GM18498 (cell line): ENCODE measurements around the gene WNT5A.

Experiments
- ATAC-seq: cut with Tn5 transposase; IDR thresholded peaks from one replicate; pipeline ENCODE4 v1.9.1; 2021; ENCODE audit warnings: mild to moderate bottlenecking, moderate library complexity; ENCODE audit not compliant: unreplicated experiment

Gene WNT5A

DNA sequence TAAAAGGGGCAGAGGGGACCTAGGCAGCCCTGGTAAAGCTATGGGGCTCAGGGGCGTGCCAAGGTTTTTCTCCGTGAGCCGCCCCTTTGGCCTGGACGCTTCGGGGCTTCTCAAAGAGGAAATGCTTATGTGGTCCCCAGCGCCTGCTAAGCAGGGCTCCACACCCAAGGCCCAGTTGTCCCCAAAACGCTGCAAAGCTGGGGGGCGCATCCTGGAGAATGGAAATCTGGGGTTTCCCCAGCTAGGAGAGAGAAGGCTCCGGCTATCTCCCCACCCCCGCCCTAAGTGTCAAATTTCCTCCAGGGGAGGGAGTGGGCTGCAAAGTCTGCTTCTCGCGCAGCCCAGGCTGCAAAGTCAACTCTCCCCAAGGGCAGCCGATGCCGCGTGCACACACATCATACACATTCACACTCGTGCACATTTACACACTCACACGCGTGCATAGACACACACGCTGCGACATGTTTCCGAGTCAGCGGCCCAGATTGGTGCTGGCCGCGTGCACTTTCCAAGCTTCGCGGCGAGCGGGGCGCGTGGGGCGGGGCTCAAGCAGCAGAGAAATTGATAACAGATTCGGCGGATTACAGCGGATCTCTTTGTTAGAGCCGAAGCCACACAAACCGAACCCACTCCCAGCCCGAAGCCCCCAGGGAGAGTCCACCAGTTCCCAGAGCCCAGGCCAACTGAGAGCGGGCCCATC, 4.5 kb downstream of the WNT5A start:
- ATAC-seq, result no peak

DNA sequence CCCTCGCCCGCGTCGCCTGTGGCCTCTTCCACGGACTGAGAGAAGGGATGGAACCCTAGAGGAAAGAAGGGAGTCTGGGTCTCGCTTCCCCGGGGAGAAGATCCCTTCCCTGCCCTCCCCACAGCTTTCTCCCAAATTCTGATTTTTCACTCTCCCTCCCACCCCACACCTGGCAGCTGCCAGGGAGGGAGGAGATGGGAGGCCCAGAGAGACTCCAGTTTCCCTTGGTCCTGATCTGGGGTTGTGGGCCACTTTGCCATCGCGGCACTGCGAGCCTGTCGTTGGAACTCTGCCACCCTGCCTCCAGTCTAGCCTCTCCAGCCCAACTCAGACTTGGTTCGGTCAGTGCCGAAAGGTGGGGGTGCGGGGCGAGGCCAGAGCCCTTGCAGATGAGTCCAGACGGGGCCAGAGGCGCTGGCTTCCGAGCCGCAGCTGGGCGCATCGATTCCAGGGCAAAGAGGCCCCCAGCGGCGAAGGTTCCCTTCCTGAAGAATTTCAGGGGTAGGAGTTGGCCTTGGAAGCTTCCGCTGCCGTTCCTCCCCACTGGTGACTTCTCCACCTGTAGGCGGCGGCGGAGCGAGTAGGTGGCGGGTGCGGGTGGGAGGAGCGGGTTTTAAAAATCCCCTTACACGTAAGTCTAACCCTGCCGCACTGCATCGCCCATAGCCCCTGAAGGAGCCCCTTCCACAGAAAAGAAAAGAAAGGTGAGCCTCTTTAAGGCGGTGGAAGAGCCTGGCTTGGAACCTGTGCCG, 5.2 kb downstream of the WNT5A start:
- no peak for ATAC-seq

DNA sequence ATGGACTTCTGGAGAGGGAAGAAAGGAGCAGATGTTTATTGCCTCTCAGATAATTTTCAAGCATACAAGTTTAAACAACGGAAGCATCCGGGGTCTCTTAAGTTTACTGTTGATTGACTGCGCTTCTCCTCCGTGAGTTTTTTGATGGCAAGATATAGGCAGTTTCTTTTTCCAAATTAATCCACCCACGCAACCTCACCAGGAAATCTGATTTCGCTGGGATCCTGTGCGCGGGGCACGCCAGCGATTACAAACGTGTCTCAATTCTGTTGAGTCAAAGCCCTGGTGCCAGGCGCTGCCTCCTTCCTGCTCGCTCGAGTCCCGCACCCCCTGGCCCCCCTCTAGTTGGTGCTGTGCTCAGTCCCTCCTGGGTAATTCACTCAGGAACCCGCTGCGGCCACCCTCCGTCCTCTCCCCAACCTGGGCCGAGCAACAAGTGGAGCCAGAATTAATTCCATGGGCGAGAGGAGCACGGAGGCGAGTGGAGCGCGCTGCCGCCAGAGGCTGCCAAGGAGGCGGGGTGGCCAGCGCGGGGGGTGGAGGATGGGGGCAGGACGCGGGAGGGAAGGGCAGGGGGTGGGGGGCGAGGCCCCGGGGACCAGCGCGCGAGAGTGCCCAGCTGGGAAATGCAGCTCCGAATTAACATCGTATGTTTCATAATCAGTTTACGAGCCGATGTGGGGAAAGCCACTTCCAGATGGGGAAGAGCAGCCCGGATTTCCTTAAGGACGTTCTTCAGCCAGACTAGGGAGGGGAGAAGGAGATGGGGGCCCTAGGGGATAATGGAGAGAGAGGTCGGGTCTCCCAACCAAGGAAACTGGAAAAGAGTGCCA, 6.0 kb downstream of the WNT5A start:
- ATAC-seq, result no peak

DNA sequence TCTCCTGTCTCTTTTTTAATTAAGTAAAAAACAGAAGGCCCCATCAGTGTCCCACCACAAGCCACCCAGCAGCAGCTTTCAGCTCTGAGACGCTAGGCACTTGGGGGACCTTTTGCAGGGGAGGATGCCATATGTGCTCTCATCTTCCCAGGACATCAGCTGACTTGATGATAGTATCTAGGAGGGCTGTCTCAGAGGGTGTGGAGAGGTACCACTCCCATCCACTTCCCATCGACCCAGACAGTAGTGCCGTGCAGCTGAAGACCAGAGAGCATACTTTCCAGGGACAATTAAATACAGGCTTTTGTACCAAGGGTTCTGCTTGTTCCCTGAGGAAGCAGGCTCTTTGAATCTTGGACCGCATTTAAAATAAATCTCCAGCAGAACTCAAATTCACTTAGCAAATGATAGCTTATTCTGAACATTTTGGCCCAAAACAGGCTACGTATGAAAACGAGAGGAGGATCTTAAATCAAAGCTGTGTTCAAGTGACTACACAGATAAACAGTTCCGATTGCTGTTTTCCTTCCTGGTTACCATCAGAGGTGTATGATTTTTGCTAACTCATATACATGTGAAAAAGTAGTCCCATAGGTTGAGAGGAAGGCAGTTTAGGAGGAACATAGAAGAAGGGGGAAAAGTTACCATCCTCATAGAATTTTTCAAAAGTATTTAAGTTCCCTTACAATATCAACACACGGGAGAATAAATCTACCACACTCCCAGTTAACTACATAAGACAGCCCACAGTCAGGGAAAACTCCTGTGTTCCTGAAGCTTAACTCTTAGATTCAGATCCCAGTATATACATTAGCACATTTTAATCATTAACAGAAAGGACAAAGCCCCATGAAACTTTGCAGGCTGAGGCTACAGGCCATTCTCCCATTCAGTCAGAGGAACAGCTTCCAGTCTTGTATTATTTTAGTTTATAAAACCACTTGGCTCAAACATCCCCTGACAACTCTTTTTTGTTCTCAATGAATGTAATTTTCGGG, 9.5 kb downstream of the WNT5A start:
- ATAC-seq, result no peak

DNA sequence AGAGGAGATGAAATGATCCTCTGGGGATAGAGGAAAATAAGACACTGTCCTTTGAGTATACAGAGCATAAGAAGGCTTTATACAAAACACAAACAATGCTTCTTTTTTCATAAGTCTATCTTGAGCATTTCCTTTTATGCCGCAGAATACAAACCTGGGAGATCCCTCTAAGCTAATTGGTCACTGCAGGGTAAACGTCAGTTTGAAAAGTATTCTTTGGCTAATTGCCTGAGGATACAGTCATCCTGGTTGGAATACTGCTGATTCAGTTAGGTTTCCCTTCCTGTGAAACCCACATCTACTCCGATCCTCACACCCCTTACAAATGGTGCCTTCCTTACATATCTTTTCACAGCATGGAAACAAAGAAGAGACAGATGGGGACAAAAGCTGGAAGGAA, 10.6 kb downstream of the WNT5A start:
- ATAC-seq, result no peak

DNA sequence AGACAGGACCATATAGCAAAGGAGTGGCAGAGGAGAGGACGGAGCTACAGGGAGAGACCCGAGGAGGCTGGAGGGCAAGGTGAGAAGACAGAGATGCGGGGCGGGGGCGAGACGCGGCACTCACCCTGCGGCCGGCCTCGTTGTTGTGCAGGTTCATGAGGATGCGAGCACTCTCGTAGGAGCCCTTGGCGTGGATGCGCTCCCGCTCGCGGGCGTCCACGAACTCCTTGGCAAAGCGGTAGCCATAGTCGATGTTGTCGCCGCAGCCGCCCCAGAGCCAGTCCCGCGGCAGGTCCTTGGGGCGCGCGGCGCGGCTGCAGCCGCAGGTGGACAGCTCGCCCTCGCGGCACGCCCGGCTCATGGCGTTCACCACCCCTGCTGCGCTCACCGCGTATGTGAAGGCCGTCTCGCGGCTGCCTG, 12.9 kb downstream of the WNT5A start:
- ATAC-seq, result no peak

DNA sequence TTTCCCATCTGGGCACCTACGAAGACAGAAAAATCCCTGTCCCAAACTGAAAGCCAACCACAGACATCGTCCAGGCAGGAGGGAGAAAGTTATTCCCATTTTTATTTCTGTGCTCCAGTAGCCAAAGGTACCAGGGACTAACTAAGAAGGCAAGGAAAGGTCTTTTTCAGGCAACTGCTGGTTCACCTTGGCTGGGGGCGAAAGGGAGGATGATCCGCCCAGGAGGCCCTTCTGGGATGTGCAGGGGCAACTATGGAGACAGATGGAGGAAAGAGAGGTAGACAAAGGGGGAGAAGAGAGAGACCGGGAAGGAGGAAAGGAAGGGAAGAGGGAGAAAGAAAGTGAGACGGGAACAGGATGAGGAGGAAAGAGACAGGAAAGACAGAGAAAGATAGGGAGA, 13.3 kb downstream of the WNT5A start:
- ATAC-seq, result no peak

DNA sequence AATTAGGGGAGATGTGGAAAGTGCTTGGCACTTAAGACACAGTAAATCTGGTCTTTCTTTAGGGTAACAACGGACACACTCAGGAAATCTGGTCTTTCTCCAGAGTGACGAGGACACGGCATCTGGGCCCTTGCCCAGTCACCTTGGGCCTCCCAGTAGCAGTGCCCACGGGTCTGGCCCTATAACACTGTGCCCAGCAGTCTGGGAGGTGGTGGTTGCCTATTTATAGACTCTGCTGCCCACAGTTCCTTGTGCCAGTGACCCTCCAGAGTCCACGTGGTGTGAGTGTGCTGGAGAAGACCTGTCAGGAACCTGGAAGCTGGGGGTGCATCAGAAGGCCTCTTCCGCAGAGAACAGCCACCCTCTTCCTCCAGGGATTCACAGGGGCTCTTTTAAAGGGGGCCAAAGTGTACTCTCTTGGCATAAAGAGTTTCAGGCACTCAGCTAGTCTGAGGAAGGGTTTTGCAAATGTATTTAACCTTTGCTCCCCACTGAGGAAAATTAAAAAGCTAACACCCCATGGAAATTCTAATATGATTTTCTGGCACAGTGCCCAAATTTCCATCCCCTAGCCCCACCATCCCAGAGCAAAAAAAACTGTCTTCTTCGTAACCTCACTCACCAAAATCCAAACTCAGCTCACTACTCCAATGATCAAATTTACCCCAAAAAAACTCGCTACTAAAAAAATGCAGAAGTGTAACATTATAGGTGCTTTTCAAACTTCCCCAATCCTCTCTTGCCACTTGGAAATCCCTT, 15.4 kb downstream of the WNT5A start:
- no peak for ATAC-seq

DNA sequence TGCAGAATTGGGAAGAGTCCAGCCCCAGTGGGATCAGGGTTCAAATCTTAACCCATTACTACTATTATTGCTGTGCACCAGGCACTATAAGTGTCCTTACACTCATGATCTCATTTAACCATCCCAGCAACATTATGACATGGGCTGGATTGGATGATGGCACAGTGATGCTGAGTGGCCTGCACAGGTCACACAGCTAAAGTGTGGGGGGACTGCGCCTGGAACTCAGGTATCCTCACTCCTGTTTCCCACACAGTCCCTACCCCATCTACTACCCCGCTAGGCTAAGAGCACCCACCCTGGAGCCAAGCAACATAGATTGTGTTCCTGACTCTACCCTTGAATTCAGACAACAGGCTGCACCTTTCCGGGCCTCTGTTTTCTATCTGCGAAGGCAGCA, 16.0 kb downstream of the WNT5A start:
- no peak for ATAC-seq

DNA sequence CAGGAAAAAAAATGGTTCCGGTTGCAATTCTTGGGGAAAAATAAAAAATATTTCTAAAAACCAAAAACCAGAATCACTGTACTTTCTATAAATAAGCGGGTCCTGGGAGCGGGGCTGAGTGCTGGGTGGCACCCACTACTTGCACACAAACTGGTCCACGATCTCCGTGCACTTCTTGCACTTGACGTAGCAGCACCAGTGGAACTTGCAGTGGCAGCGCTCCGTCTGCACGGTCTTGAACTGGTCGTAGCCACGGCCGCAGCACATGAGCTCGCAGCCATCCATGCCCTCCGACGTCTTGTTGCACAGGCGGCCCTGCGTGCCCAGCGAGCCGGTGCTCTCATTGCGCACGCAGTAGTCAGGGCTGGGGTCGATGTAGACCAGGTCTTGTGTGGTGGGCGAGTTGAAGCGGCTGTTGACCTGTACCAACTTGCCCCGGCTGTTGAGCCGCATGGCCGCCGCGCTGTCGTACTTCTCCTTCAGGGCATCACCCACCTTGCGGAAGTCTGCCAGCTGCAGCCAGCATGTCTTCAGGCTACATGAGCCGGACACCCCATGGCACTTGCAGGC, 17.1 kb downstream of the WNT5A start:
- ATAC-seq, result no peak

DNA sequence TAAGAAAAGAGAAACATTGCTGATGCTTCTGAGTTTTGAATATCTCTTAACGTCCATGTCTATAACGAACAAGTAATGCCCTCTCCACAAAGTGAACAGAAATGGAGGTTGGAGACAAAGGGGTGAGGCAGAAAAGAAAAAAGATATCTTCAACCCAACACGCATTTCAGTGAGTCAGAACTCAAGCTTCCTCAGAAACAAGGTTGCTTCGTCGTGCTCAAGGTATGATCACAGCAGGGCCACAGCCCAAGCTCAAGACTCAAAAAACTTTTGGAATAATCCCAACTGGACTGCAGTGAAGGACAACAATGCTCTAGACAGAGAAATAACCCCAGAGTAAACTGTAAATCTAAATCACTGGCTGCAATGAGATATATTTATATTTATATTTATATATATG, 18.9 kb downstream of the WNT5A start:
- no peak for ATAC-seq

DNA sequence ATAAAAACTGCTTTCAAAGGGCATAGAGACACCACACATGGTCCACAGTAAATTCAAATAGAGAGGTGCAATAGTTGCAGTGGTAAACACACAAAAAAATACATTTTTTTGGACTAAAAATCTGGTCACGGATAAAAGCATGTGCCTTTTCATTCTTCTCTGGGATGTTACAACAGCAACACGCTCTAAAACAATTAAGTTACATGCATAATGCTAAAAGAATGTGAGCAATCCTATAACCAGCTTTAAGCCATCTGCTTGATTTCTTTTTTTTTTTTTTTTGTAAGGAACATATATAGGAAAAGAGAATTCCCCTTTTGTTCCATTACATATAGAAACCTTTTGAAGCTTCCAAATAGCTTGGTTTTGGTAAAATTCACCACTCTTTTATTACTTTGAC, 20.0 kb downstream of the WNT5A start:
- no peak for ATAC-seq

DNA sequence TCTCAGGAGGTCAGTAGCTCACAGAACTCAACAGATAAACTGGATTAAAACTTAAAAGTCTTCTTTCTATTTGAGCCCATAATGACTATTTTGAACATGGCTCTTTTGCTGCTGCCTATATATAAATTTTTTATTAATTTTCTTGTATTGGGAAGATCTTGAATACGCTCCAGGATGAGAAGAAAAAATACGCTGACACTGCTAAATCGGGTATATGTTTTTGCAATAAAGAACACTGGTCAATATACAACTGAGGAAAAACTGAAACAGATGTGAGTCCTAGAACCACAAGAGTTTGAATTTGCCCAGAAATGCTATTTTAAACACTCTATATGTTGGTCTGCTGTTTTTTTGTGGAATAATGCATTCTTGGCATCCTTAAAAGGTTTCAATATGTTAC, 20.6 kb downstream of the WNT5A start:
- no peak for ATAC-seq

DNA sequence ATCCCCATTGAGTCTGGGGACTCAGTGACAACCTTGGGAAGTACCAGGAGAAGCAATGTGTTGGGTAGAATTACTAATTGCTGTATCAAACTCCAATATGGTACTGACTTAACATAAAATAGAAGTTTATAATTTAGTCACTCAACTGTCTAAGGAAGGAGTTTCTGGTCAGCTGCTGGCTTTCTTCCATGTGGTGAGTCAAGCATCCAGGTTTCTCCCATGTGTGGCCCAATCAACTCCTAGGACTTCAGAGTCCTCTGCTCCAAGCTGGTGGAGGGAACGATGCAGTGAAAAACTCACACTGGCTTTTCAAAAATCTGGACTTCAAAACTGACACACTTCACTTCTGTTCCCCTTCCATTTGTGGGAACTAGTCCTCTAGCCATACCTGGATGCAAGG, 25.2 kb downstream of the WNT5A start:
- no peak for ATAC-seq

DNA sequence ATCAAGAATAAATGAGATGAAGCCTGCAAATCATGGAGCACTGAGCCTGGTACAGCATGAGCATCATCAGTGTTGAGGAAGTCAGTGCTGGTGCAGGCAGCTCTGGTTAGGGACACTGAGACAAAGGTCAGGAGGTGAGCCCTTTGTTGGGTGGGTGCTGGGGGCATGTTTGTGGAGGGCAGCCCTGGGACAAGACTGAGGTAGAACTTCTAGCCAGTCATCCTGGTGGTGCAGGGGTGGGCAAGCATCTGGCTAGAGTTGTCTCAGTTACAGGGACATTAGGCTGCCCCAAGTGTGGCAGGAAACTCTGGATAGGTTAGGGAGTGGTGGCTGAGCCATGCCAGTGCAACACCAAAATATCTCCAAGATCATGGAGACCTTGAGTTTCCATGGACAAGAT, 27.3 kb downstream of the WNT5A start:
- no peak for ATAC-seq

DNA sequence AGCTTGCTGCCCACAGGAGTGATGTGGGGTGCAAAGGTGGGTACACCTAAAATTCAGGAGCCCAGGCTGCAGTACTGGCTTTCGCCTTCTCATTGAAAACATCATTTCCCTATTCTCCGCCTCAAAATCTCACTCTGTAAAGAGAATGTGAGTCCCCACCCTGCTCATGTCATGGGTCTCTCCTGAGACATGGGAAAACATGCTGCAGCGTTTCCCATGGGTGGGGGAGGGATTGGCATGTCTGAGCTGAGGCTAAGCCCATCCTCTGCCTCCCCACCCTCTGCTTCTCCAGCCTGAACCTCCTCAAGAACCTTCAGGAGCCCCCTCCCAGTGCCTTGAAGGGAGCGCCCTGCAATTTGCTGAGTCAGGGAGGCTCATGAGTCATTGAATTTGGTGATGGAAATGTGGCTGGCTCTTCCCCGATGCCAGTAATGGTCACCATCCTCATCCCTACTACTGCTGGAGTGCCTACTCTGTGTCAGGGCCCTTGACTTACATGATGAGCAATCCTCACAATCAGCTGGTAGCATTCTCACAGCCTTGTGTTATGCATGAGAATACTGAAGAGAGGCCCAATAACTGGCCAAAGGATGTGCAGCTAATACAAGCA, 28.8 kb downstream of the WNT5A start:
- ATAC-seq, result no peak

DNA sequence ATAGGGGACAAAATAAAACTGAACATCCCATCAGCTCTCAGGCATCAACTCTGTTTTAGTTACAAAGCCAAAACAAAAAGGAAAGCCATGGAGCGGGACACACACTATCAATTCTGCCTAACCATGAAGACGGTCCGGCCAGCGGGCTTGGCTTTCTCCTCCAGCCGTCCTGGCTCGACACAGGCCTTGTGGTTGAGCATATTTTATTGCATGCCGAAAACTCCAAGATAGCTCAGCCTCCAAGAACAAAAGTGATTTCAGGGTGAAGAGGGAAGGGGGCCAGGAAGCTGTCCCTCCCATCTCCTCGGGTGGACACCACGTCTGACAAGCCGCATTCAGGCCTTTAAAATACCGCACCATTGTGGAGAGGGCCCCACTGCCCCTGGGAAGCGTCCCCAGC, 31.2 kb downstream of the WNT5A start:
- ATAC-seq, result no peak

DNA sequence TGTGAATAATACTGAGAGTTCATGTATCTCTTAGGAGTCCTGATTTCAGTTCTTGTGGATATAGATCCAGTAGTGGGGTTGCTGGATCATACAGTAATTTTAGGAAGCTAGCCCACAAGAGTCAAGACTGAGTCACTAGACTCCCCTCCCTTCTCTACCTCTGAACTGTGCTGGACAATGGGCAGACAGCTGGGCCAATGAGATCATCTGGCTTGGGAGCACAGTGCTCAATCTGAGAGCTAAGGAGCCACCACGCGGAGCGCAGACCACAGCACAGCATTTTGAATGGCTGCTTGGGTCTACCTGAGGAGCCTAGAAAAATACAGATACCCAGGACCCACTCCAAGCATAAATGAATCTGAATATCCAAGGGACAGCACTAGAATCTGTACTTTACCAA, 32.5 kb downstream of the WNT5A start:
- ATAC-seq, result no peak

DNA sequence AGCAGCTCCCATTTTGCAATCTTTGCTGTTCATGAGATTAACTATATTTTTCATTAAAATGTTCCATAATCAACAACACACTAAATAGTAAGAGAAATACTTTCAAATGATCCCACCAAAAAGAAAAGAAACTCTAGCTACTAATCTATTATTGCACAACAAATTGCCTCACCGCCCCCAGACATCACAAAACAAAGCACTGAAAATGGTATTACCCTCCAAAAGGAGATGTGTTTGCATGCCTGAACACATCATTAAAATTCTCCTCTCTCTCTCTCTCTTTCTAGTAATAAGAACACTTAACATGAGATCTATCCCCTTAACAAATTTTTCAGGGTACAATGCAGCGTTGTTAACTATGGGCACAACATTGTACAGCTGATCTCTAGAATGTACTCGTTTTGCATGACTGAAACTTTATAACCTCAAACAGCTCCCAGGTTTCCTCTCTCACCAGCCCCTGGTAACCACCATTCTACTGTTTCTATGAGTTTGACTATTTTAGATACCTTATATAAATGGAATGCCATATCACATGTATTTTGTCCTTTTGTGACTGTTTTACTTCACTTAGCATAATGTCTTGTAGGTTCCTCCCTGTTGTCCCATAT, 33.1 kb downstream of the WNT5A start:
- no peak for ATAC-seq
